WTC11 (cell line): Measurements from ENCODE around the gene EHD3. TPM values are rescaled to one million over a fixed set of nuclear protein-coding genes. Genes with fewer than 3 reads are reported as not detected.

ENCODE experiments used
- ATAC-seq: fragments of 200-7000 bp; cut with Tn5 transposase; 2 replicates; pipeline ENCODE4 v1.10.0; 2021; ENCODE audit warnings: mild to moderate bottlenecking, moderate library complexity
- CTCF ChIA-PET: fragments of 300-600 bp; sonication (Branson Sonifier 250); formaldehyde crosslinking; loops from one replicate; lab custom pipeline; 2021; ENCODE audit warnings: antibody characterized with exemption; lab: Charles Lee
- POLR2A ChIA-PET: fragments of 350-600 bp; sonication (Branson Sonifier 250); formaldehyde crosslinking; loops from one replicate; lab custom pipeline; 2021; ENCODE audit warnings: antibody characterized with exemption; lab: Charles Lee
- DNase-seq: peaks from one replicate; pipeline ENCODE4 v3.0.0; 2021; ENCODE audit warnings: low spot score
- H3K27ac Mint-ChIP-seq: 2 replicates; pipeline ENCODE4 v1.8.0; 2021; ENCODE audit warnings: mixed read lengths
- H3K27me3 Mint-ChIP-seq: 2 replicates; pipeline ENCODE4 v1.8.0; 2021; ENCODE audit warnings: low read depth, mild to moderate bottlenecking, moderate library complexity, mixed read lengths
- H3K36me3 Mint-ChIP-seq: 2 replicates; pipeline ENCODE4 v1.8.0; 2021; ENCODE audit warnings: mixed read lengths
- H3K4me1 Mint-ChIP-seq: 2 replicates; pipeline ENCODE4 v1.8.0; 2022; ENCODE audit warnings: mixed read lengths
- H3K4me3 Mint-ChIP-seq: 2 replicates; pipeline ENCODE4 v1.8.0; 2021; ENCODE audit warnings: mild to moderate bottlenecking, moderate library complexity, mixed read lengths
- H3K9me3 Mint-ChIP-seq: 2 replicates; pipeline ENCODE4 v1.8.0; 2021; ENCODE audit warnings: mixed read lengths
- ATF6 ChIP-seq: sonication (generic); formaldehyde crosslinking; IDR thresholded peaks from 2 replicates; pipeline ENCODE4 v1.8.1; 2023; ENCODE audit warnings: mild to moderate bottlenecking, missing genetic modification reagents
- CDX4 ChIP-seq: fragments of 250-450 bp; sonication (Bioruptor Pico); IDR thresholded peaks from 2 replicates; pipeline ENCODE4 v1.9.0; 2021; ENCODE audit warnings: moderate library complexity, mild to moderate bottlenecking, inconsistent platforms, borderline replicate concordance
- FOXK1 ChIP-seq: sonication (generic); formaldehyde crosslinking; IDR thresholded peaks from 2 replicates; pipeline ENCODE4 v1.8.0; 2022; ENCODE audit warnings: mild to moderate bottlenecking, moderate library complexity, missing genetic modification reagents
- FOXP1 ChIP-seq: sonication (generic); formaldehyde crosslinking; IDR thresholded peaks from 2 replicates; pipeline ENCODE4 v1.8.0; 2022; ENCODE audit warnings: missing genetic modification reagents, mild to moderate bottlenecking, moderate library complexity, borderline replicate concordance
- HMGA2 ChIP-seq: fragments of 250-450 bp; sonication (Bioruptor Pico); IDR thresholded peaks from 2 replicates; pipeline ENCODE4 v1.4.0; 2021; ENCODE audit warnings: mild to moderate bottlenecking, moderate library complexity
- IRF2 ChIP-seq: sonication (generic); formaldehyde crosslinking; IDR thresholded peaks from 2 replicates; pipeline ENCODE4 v1.8.0; 2022; ENCODE audit warnings: low read depth, missing genetic modification reagents, borderline replicate concordance
- KAT7 ChIP-seq: sonication (generic); formaldehyde crosslinking; IDR thresholded peaks from 2 replicates; pipeline ENCODE4 v1.8.1; 2023; ENCODE audit warnings: missing genetic modification reagents, mild to moderate bottlenecking, borderline replicate concordance
- MAX ChIP-seq: sonication (generic); formaldehyde crosslinking; IDR thresholded peaks from 2 replicates; pipeline ENCODE4 v1.8.0; 2022; ENCODE audit warnings: mild to moderate bottlenecking, missing genetic modification reagents
- MXD4 ChIP-seq: fragments of 250-450 bp; sonication (Bioruptor Pico); IDR thresholded peaks from 2 replicates; pipeline ENCODE4 v1.8.0; 2021; ENCODE audit warnings: mild to moderate bottlenecking, moderate library complexity, borderline replicate concordance
- NR3C1 ChIP-seq: sonication (generic); formaldehyde crosslinking; conservative IDR thresholded peaks from 2 replicates; pipeline ENCODE4 v1.8.1; 2023; ENCODE audit warnings: low read depth, mild to moderate bottlenecking, missing genetic modification reagents
- RELA ChIP-seq: sonication (generic); formaldehyde crosslinking; IDR thresholded peaks from 2 replicates; pipeline ENCODE4 v1.8.1; 2022; ENCODE audit warnings: missing genetic modification reagents, mild to moderate bottlenecking, borderline replicate concordance
- TEAD1 ChIP-seq: sonication (generic); formaldehyde crosslinking; IDR thresholded peaks from 2 replicates; pipeline ENCODE4 v1.8.0; 2022; ENCODE audit warnings: mild to moderate bottlenecking, missing genetic modification reagents
- TEAD4 ChIP-seq: sonication (generic); formaldehyde crosslinking; IDR thresholded peaks from 2 replicates; pipeline ENCODE4 v1.8.0; 2022; ENCODE audit warnings: mild to moderate bottlenecking, missing genetic modification reagents
- total RNA-seq: library from RNA; stranded (reverse); gene quantifications from 3 replicates; pipeline ENCODE4 v1.2.3, GENCODE V29; 2021
- TF ChIP-seq, protein P1 (sequence below): sonication (generic); formaldehyde crosslinking; IDR thresholded peaks from 2 replicates; pipeline ENCODE4 v1.8.0; 2023; ENCODE audit warnings: missing genetic modification reagents, mild to moderate bottlenecking, borderline replicate concordance
- TF ChIP-seq, protein P2 (sequence below): sonication (generic); formaldehyde crosslinking; IDR thresholded peaks from 2 replicates; pipeline ENCODE4 v1.8.1; 2022; ENCODE audit warnings: missing genetic modification reagents, borderline replicate concordance

EHD3 gene
- total RNA-seq, 1 experiment from 2014 or later = 10.0 TPM

DNA sequence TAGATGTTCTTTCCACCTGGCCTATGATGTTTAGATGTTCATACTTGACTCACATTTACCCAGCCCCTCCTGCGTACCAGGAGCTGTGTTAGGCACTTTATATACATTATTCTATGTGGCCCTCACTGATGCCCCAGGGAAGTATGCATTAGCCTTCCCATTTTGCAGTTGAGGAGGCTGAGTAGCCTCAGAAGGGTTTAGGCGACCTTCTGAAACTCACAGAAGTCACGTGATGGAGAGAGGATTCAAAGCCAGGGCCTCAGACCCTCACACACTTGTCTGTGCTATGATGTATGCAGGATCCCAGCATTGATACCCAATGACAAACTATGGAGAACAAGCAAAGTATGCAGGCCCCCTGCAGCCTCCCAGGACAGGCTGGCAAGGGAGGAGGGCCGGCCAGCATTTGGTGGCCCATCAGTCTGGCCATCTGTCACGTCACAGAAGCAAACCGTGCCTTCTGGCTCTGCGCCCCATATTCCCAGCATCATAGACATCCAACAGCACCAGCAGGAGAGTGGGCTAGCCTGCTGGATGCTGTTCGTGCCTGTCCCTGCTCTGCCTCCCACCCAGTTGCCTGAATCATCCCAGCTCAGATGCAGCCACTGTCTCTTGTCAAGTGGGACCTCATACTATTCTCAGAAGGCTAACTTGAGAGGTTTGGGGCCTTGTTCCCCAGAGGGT is 33.6 kb downstream of the EHD3 start:
- no peak overlapping the region for H3K4me3 Mint-ChIP-seq
- no peaks in the 10 kb centered on the region for H3K9me3 Mint-ChIP-seq
- POLR2A ChIA-PET = no interaction called here
- TF ChIP-seq MXD4 (CRISPR knock-in tag) (no peak), TEAD1 (CRISPR knock-in tag) (no peak), FOXP1 (CRISPR knock-in tag) (no peak), IRF2 (CRISPR knock-in tag) (no peak), FOXK1 (no peak)
- TF ChIP-seq, protein P1, sequence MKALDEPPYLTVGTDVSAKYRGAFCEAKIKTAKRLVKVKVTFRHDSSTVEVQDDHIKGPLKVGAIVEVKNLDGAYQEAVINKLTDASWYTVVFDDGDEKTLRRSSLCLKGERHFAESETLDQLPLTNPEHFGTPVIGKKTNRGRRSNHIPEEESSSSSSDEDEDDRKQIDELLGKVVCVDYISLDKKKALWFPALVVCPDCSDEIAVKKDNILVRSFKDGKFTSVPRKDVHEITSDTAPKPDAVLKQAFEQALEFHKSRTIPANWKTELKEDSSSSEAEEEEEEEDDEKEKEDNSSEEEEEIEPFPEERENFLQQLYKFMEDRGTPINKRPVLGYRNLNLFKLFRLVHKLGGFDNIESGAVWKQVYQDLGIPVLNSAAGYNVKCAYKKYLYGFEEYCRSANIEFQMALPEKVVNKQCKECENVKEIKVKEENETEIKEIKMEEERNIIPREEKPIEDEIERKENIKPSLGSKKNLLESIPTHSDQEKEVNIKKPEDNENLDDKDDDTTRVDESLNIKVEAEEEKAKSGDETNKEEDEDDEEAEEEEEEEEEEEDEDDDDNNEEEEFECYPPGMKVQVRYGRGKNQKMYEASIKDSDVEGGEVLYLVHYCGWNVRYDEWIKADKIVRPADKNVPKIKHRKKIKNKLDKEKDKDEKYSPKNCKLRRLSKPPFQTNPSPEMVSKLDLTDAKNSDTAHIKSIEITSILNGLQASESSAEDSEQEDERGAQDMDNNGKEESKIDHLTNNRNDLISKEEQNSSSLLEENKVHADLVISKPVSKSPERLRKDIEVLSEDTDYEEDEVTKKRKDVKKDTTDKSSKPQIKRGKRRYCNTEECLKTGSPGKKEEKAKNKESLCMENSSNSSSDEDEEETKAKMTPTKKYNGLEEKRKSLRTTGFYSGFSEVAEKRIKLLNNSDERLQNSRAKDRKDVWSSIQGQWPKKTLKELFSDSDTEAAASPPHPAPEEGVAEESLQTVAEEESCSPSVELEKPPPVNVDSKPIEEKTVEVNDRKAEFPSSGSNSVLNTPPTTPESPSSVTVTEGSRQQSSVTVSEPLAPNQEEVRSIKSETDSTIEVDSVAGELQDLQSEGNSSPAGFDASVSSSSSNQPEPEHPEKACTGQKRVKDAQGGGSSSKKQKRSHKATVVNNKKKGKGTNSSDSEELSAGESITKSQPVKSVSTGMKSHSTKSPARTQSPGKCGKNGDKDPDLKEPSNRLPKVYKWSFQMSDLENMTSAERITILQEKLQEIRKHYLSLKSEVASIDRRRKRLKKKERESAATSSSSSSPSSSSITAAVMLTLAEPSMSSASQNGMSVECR (CRISPR knock-in tag) = no peak
- H3K27ac Mint-ChIP-seq = no peak overlapping the region
- DNase-seq (no peak), ATAC-seq (no peak)
- peaks cover 38% of the 10 kb centered on the region for H3K4me1 Mint-ChIP-seq
- peaks cover 21% of the 10 kb centered on the region for H3K36me3 Mint-ChIP-seq
- no peaks in the 10 kb centered on the region for H3K27me3 Mint-ChIP-seq
- CTCF ChIA-PET = interaction anchor here (0.9 to 2.3 kb wide), 5 partner anchors 11 to 556 kb away, joined by 3 to 12 read pairs (median 8); partner anchors contain the start of gene EHD3

- TF ChIP-seq KAT7 (CRISPR knock-in tag) (no peak), HMGA2 (CRISPR knock-in tag) (no peak), TEAD4 (no peak), ATF6 (CRISPR knock-in tag) (no peak), MAX (CRISPR knock-in tag) (no peak)
- TF ChIP-seq, all 79 proteins: peak for 0
- H3K36me3 Mint-ChIP-seq = peaks cover 16% of the 10 kb centered on the region
- H3K27ac Mint-ChIP-seq = no peak overlapping the region
- H3K4me1 Mint-ChIP-seq = peaks cover 38% of the 10 kb centered on the region
- H3K4me3 Mint-ChIP-seq = no peak overlapping the region
- peak; percentile 62 for ATAC-seq
- peak; percentile 29 for DNase-seq
- no peaks in the 10 kb centered on the region for H3K27me3 Mint-ChIP-seq
- H3K9me3 Mint-ChIP-seq = no peaks in the 10 kb centered on the region
- POLR2A ChIA-PET = no interaction called here
- CTCF ChIA-PET = interaction anchor here (0.6 to 2.3 kb wide), 9 partner anchors 11 to 557 kb away, joined by 3 to 12 read pairs (median 5); partner anchors contain the start of gene EHD3
These were observed 34.4 kb downstream of the EHD3 start for GRCh38 chr2:31268344-31268743.

- H3K9me3 Mint-ChIP-seq = no peaks in the 10 kb centered on the region
- no peaks in the 10 kb centered on the region for H3K27me3 Mint-ChIP-seq
- TF ChIP-seq, protein P1 (CRISPR knock-in tag) = no peak
- TF ChIP-seq NR3C1 (CRISPR knock-in tag) = no peak
- no peak for TF ChIP-seq IRF2 (CRISPR knock-in tag)
- TF ChIP-seq FOXP1 (CRISPR knock-in tag) = no peak
- TF ChIP-seq CDX4 = no peak
- TF ChIP-seq RELA (CRISPR knock-in tag) = no peak
- TF ChIP-seq, protein P2, sequence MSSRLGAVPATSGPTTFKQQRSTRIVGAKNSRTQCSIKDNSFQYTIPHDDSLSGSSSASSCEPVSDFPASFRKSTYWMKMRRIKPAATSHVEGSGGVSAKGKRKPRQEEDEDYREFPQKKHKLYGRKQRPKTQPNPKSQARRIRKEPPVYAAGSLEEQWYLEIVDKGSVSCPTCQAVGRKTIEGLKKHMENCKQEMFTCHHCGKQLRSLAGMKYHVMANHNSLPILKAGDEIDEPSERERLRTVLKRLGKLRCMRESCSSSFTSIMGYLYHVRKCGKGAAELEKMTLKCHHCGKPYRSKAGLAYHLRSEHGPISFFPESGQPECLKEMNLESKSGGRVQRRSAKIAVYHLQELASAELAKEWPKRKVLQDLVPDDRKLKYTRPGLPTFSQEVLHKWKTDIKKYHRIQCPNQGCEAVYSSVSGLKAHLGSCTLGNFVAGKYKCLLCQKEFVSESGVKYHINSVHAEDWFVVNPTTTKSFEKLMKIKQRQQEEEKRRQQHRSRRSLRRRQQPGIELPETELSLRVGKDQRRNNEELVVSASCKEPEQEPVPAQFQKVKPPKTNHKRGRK = no peak
These were observed 35.1 kb downstream of the EHD3 start for GRCh38 chr2:31269087-31269486.

More at GRCh38 chr2:31269087-31269486, 35.1 kb downstream of the EHD3 start:
- no peak overlapping the region for H3K4me3 Mint-ChIP-seq
- peaks cover 15% of the 10 kb centered on the region for H3K36me3 Mint-ChIP-seq
- POLR2A ChIA-PET = no interaction called here
- H3K4me1 Mint-ChIP-seq = peaks cover 38% of the 10 kb centered on the region
- H3K27ac Mint-ChIP-seq = peak overlapping the region; percentile 62; the same call in 1 of the 2 replicates
- CTCF ChIA-PET = interaction anchor here (1.0 to 2.3 kb wide), 8 partner anchors 12 to 557 kb away, joined by 3 to 12 read pairs (median 6); partner anchors contain the start of genes EHD3 and GALNT14
- DNase-seq (no peak), ATAC-seq (no peak)
